B cell (primary cell): Measurements from ENCODE around the gene MRPL55. TPM values are rescaled to one million over a fixed set of nuclear protein-coding genes. Genes with fewer than 3 reads are reported as not detected.

Experiments
- ATAC-seq: fragments of 200-7000 bp; cut with Tn5 transposase; one replicate; pipeline ENCODE4 v1.10.0; 2021; ENCODE audit warnings: low read depth, mild to moderate bottlenecking, moderate number of reproducible peaks, moderate library complexity
- CTCF ChIA-PET: fragments of 350-600 bp; sonication (Branson Sonifier 250); formaldehyde crosslinking; loops from one replicate; lab custom pipeline; 2021; ENCODE audit warnings: antibody characterized with exemption, inconsistent platforms; lab: Charles Lee
- POLR2A ChIA-PET: fragments of 350-600 bp; sonication (Branson Sonifier 250); formaldehyde crosslinking; loops from one replicate; lab custom pipeline; 2021; ENCODE audit warnings: antibody characterized with exemption; lab: Charles Lee
- DNase-seq: peaks from one replicate; pipeline ENCODE4 v3.0.0; 2013
- H2AFZ ChIP-seq: 2 replicates; pipeline ENCODE4 v1.6.1; 2012; ENCODE audit warnings: mild to moderate bottlenecking, low read depth, low read length; ENCODE audit not compliant: insufficient read depth, poor library complexity, severe bottlenecking
- H3K27ac ChIP-seq, 2 donors: 1 replicate in 1 of 2; 2 replicates in 1 of 2; pipeline ENCODE4 v1.5.1; 2012 to 2013; ENCODE audit warnings: low read length in 2 of 2, mild to moderate bottlenecking in 2 of 2, moderate library complexity in 1 of 2
- H3K27me3 ChIP-seq, 4 experiments: fragments of 200-600 bp in 1 of 4; sonication (generic) in 1 of 4; replicated peaks in 1 of 4; 1 replicate in 2 of 4; 2 replicates in 2 of 4; pipeline versions ENCODE4 v1.6.1 to v1.7.0; 2013 to 2016; ENCODE audit warnings: low read length in 3 of 4, mild to moderate bottlenecking in 2 of 4, mixed read lengths in 1 of 4, moderate library complexity in 1 of 4; ENCODE audit not compliant: insufficient read depth in 4 of 4, control insufficient read depth in 3 of 4; ENCODE audit errors: control extremely low read depth in 1 of 4
- H3K36me3 ChIP-seq, 2 experiments: replicated peaks in 1 of 2; 1 replicate in 1 of 2; 2 replicates in 1 of 2; pipeline versions ENCODE4 v1.6.1 to v1.7.1; 2013; ENCODE audit warnings: low read length in 1 of 2; ENCODE audit not compliant: insufficient read depth in 2 of 2, control insufficient read depth in 1 of 2; ENCODE audit errors: control extremely low read depth in 1 of 2, extremely low read depth in 1 of 2
- H3K4me1 ChIP-seq, 2 donors: fragments of 200-600 bp in 1 of 2; sonication (generic) in 1 of 2; 1 replicate in 1 of 2; 2 replicates in 1 of 2; pipeline versions ENCODE4 v1.5.1 to v1.6.1; 2013 to 2017; ENCODE audit warnings: low read length in 2 of 2; ENCODE audit not compliant: control insufficient read depth in 2 of 2, insufficient read depth in 2 of 2
- H3K4me2 ChIP-seq: replicated peaks from 2 replicates; pipeline ENCODE3; 2012; ENCODE audit warnings: mild to moderate bottlenecking, low read depth, low read length; ENCODE audit not compliant: poor library complexity, severe bottlenecking
- H3K4me3 ChIP-seq, 5 experiments: fragments of 200-600 bp in 1 of 5; sonication (generic) in 1 of 5; 1 replicate in 3 of 5; 2 replicates in 2 of 5; pipeline versions ENCODE4 v1.5.1 to v1.7.0; 2011 to 2016; ENCODE audit warnings: low read length in 4 of 5, mild to moderate bottlenecking in 4 of 5, low read depth in 2 of 5, control low read depth in 1 of 5, moderate library complexity in 1 of 5; ENCODE audit not compliant: insufficient read depth in 1 of 5; ENCODE audit errors: control extremely low read depth in 1 of 5, extremely low read depth in 1 of 5
- H3K79me2 ChIP-seq: fragments of 200-600 bp; sonication (generic); one replicate; pipeline ENCODE4 v1.6.0; 2016; ENCODE audit warnings: low read length; ENCODE audit not compliant: control insufficient read depth, insufficient read depth
- H3K9ac ChIP-seq: fragments of 200-600 bp; sonication (generic); 2 replicates; pipeline ENCODE4 v1.6.1; 2017; ENCODE audit warnings: mild to moderate bottlenecking, low read length, moderate library complexity
- H3K9me3 ChIP-seq, 3 donors: one replicate each; pipeline versions ENCODE4 v1.6.1 to v1.7.1; 2013; ENCODE audit warnings: low read length in 2 of 3; ENCODE audit not compliant: control insufficient read depth in 2 of 3, insufficient read depth in 1 of 3; ENCODE audit errors: control extremely low read depth in 1 of 3
- H4K20me1 ChIP-seq: 2 replicates; pipeline ENCODE4 v1.6.0; 2012; ENCODE audit warnings: mild to moderate bottlenecking, low read length; ENCODE audit not compliant: insufficient read depth, control insufficient read depth, poor library complexity, severe bottlenecking
- H3K27ac Mint-ChIP-seq: one replicate; pipeline ENCODE4 v1.8.0; 2021; ENCODE audit warnings: mixed read lengths
- H3K27me3 Mint-ChIP-seq: one replicate; pipeline ENCODE4 v1.8.0; 2021; ENCODE audit warnings: mixed read lengths
- H3K4me1 Mint-ChIP-seq: one replicate; pipeline ENCODE4 v1.8.0; 2021; ENCODE audit warnings: mixed read lengths
- H3K4me3 Mint-ChIP-seq: one replicate; pipeline ENCODE4 v1.8.0; 2021; ENCODE audit warnings: mixed read lengths
- H3K9me3 Mint-ChIP-seq: one replicate; pipeline ENCODE4 v1.8.0; 2022; ENCODE audit warnings: mixed read lengths; ENCODE audit not compliant: insufficient read depth
- EZH2 ChIP-seq: IDR thresholded peaks from 2 replicates; pipeline ENCODE4 v1.6.1; 2012; ENCODE audit warnings: borderline replicate concordance, low read depth, mild to moderate bottlenecking, moderate library complexity, low read length; ENCODE audit not compliant: insufficient read depth, poor library complexity, severe bottlenecking
- WGBS: methylation state at CpG from one replicate; pipeline ENCODE4 v1.1.5; 2013; ENCODE audit warnings: missing lambda C conversion rate; ENCODE audit not compliant: insufficient coverage; 5-methylcytosine and 5-hydroxymethylcytosine counted together
- intact Hi-C: fragments of 100-400 bp; cut with micrococcal nuclease; formaldehyde crosslinking; loops from one replicate; pipeline ENCODE4 v1.10.0; 2022
- polyA plus RNA-seq: library from polyadenylated mRNA; depleted of rRNA; stranded (reverse); fragments of >200 nt; gene quantifications from 2 replicates; pipeline ENCODE4 v1.2.3, GENCODE V29; 2012
- total RNA-seq, 2 donors: library from RNA; stranded (reverse); fragments of 120-200 nt in 1 of 2; gene quantifications; 1 replicate in 1 of 2; 2 replicates in 1 of 2; pipeline versions ENCODE4 v1.2.3 to v1.2.4, GENCODE V29; 2013 to 2022
- TF ChIP-seq, protein P1 (sequence below): fragments of 200-600 bp; IDR thresholded peaks from one replicate; pipeline ENCODE4 v1.8.0; 2022; ENCODE audit warnings: antibody characterized with exemption, mild to moderate bottlenecking

The MRPL55 gene
- total and polyA plus RNA-seq, 2 donors (not counting 1 experiment from before 2014, with no cell fraction given), result 38.9 to 297 TPM

DNA sequence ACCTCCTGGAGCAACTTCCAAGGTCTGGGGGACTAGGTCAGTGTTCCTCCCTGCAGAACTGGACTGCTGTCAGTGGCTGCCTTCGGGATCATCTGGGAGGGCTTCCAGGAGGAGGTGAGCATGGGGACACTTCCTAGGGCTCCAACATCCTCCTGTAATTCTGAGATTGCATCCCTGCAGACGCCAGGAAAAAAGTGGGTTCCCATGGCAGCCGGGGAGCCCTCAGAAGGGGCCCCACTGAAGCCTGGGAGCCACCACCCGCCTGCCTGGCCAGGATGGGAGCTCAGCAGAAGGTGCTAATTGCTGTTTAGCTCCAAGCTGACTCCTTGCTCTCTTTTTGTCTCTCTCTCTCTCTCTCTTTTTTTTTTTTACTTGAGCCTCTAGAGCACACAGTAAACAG is 42.7 kb downstream of the MRPL55 start:
- no peaks in the 10 kb centered on the region for H3K79me2 ChIP-seq
- no peaks in the 10 kb centered on the region for H3K36me3 ChIP-seq
- H4K20me1 ChIP-seq, result no peaks in the 10 kb centered on the region
- no peak overlapping the region for H3K27ac Mint-ChIP-seq
- H3K4me2 ChIP-seq, result no peak overlapping the region
- H3K4me3 Mint-ChIP-seq, result no peak overlapping the region
- H3K9me3 ChIP-seq, result peaks cover 0 to 19% (median 0%) of the 10 kb centered on the region in 3 donors
- ChIA-PET POLR2A (no interaction called here), CTCF (no interaction called here)
- no peak overlapping the region for H3K27ac ChIP-seq
- DNase-seq (no peak), ATAC-seq (no peak)
- H3K4me3 ChIP-seq, result no peak overlapping the region
- H3K9me3 Mint-ChIP-seq, result no peaks in the 10 kb centered on the region
- no peak overlapping the region for H2AFZ ChIP-seq
- H3K4me1 Mint-ChIP-seq, result no peaks in the 10 kb centered on the region
- intact Hi-C loops, result no loop called here
- no peak for TF ChIP-seq EZH2
- TF ChIP-seq, protein P1, sequence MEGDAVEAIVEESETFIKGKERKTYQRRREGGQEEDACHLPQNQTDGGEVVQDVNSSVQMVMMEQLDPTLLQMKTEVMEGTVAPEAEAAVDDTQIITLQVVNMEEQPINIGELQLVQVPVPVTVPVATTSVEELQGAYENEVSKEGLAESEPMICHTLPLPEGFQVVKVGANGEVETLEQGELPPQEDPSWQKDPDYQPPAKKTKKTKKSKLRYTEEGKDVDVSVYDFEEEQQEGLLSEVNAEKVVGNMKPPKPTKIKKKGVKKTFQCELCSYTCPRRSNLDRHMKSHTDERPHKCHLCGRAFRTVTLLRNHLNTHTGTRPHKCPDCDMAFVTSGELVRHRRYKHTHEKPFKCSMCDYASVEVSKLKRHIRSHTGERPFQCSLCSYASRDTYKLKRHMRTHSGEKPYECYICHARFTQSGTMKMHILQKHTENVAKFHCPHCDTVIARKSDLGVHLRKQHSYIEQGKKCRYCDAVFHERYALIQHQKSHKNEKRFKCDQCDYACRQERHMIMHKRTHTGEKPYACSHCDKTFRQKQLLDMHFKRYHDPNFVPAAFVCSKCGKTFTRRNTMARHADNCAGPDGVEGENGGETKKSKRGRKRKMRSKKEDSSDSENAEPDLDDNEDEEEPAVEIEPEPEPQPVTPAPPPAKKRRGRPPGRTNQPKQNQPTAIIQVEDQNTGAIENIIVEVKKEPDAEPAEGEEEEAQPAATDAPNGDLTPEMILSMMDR, result no peak
- no peak overlapping the region for H3K9ac ChIP-seq
- peaks cover 0 to 6% of the 10 kb centered on the region in 2 donors for H3K4me1 ChIP-seq
- H3K27me3 Mint-ChIP-seq, result peaks cover 9% of the 10 kb centered on the region
- peaks cover 0 to 81% (median 30%) of the 10 kb centered on the region in 4 experiments for H3K27me3 ChIP-seq
- WGBS, result 41% methylated on average over 4 of the region's 4 CpGs

DNA sequence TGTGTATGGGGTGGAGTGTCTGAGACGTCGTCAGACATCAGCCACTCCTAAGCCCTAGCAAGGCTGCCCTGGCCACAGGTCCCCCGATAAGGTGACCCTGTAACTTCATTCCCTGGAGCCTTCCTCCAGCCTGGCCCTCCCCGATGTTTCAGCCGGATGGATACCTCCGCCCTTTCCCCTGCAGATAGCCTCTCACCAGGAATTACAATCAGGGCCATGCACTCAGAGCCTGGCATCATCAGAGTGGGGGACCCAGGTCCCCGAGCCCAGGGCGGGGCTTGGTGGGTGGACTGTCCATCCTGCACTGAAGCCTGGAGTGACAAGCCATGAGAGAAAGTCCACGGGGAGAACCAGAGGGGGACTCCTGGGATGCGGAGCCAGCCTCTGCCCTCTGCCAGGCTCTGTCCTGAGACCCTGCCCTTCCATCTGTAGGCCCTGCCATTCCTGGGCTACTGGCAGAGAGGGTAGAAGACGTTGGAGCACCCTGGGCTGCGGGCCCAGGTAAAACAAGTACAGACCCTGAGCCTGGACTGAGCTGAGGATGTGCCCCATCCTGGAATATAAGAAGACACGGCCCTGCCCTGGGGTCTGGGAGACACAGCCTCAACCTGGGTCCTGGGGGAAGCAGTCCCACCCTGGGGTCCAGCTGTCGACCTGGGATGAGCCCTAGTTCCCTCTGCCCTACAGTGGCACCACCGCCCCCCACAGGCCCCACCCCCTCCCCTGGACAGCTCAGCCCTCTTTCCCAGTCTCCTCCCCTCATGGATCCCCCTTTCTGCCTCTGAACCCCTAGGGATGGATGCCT is 43.4 kb downstream of the MRPL55 start:
- Histone ChIP-seq H2AFZ (no peak overlapping the region), H3K4me2 (no peak overlapping the region), H3K27ac (no peak overlapping the region), H4K20me1 (no peaks in the 10 kb centered on the region), H3K79me2 (no peaks in the 10 kb centered on the region), H3K9ac (no peak overlapping the region), H3K4me3 (no peak overlapping the region), H3K9me3 (peaks cover 0 to 23% (median 0%) of the 10 kb centered on the region in 3 donors), H3K36me3 (no peaks in the 10 kb centered on the region), H3K27me3 (peaks cover 0 to 87% (median 37%) of the 10 kb centered on the region in 4 experiments), H3K4me1 (peaks cover 3 to 13% of the 10 kb centered on the region in 2 donors)
- Mint-ChIP-seq H3K4me1 (peaks cover 5% of the 10 kb centered on the region), H3K27ac (no peak overlapping the region), H3K27me3 (peaks cover 15% of the 10 kb centered on the region), H3K4me3 (no peak overlapping the region), H3K9me3 (no peaks in the 10 kb centered on the region)
- ChIA-PET CTCF (no interaction called here), POLR2A (no interaction called here)
- TF ChIP-seq, protein P1, result no peak
- TF ChIP-seq EZH2, result no peak
- intact Hi-C loops, result no loop called here
- DNase-seq (no peak), ATAC-seq (no peak)
- WGBS, result 82% methylated on average over 15 of the region's 15 CpGs
